HCT116 (cell line): Measurements from ENCODE around the gene PCDHGA1. TPM values are rescaled to one million over a fixed set of nuclear protein-coding genes. Genes with fewer than 3 reads are reported as not detected.

ENCODE experiments used
- ATAC-seq: fragments of 200-7000 bp; cut with Tn5 transposase; 2 replicates; pipeline ENCODE4 v1.9.1; 2020; ENCODE audit warnings: mild to moderate bottlenecking, moderate library complexity
- BruUV-seq: library from RNA; stranded (reverse); fragments of 400-500 nt; replicated peaks from 2 replicates; lab custom pipeline; 2021; lab: Mats Ljungman, UMichigan
- CTCF ChIA-PET: fragments of 300-600 bp; sonication (Branson Sonifier 250); formaldehyde crosslinking; loops from one replicate; lab custom pipeline; 2021; ENCODE audit warnings: antibody characterized with exemption; lab: Charles Lee
- POLR2A ChIA-PET: fragments of 300-600, 350-600 bp; sonication (Branson Sonifier 250); formaldehyde crosslinking; loops from one replicate; lab custom pipeline; 2021; ENCODE audit warnings: antibody characterized with exemption; lab: Charles Lee
- RAD21 ChIA-PET, 2 experiments: fragments of 300-600 bp; sonication (Branson Sonifier 250); formaldehyde crosslinking; loops; one replicate each; lab custom pipeline; 2023; ENCODE audit warnings: low total read pairs in 2 of 2; ENCODE audit not compliant: uncharacterized antibody in 2 of 2, unreplicated experiment in 2 of 2, low non-redundant PET in 1 of 2; lab: Charles Lee
- DNase-seq: peaks from one replicate; pipeline ENCODE4 v3.0.0-alpha.2; 2010; ENCODE audit warnings: low read depth, low spot score
- H2AFZ ChIP-seq: fragments of 200-600 bp; shearing (Covaris generic), sonication (generic); 2 replicates; pipeline ENCODE4 v1.6.1; 2017; ENCODE audit warnings: low read depth, mixed run types, mixed read lengths, antibody characterized with exemption, low read length; ENCODE audit not compliant: poor library complexity, severe bottlenecking
- H3K27ac ChIP-seq: 2 replicates; pipeline ENCODE4 v1.5.1; 2012; ENCODE audit warnings: low read depth, low read length
- H3K27me3 ChIP-seq: fragments of 200-600 bp; sonication (generic); 2 replicates; pipeline ENCODE4 v1.6.1; 2016; ENCODE audit warnings: mixed run types, low read length, mixed read lengths; ENCODE audit not compliant: insufficient read depth
- H3K36me3 ChIP-seq, 2 experiments: fragments of 200-500 bp in 1 of 2; fragments of 200-600 bp in 1 of 2; sonication (Bioruptor generic) in 1 of 2; sonication (generic) in 1 of 2; 2 replicates each; pipeline versions ENCODE4 v1.5.1 to v1.6.1; 2014 to 2016; ENCODE audit warnings: low read length in 2 of 2, inconsistent platforms in 1 of 2, mixed read lengths in 1 of 2, mixed run types in 1 of 2; ENCODE audit not compliant: insufficient read depth in 2 of 2, control insufficient read depth in 1 of 2
- H3K4me1 ChIP-seq, 2 experiments: fragments of 200-600 bp in 1 of 2; sonication (generic) in 1 of 2; 2 replicates each; pipeline versions ENCODE4 v1.5.1 to v1.6.1; 2012 to 2017; ENCODE audit warnings: low read length in 2 of 2, inconsistent platforms in 1 of 2, mild to moderate bottlenecking in 1 of 2, mixed read lengths in 1 of 2, mixed run types in 1 of 2, moderate library complexity in 1 of 2; ENCODE audit not compliant: insufficient read depth in 2 of 2, control insufficient read depth in 1 of 2
- H3K4me2 ChIP-seq: fragments of 200-600 bp; sonication (generic); 2 replicates; pipeline ENCODE4 v1.6.1; 2017; ENCODE audit warnings: mixed run types, low read length, mixed read lengths
- H3K4me3 ChIP-seq, 2 experiments: fragments of 200-600 bp in 1 of 2; sonication (generic) in 1 of 2; replicated peaks in 1 of 2; 2 replicates each; pipeline ENCODE4 v1.5.1; 2011 to 2016; ENCODE audit warnings: low read length in 2 of 2, control low read depth in 1 of 2, low read depth in 1 of 2, mild to moderate bottlenecking in 1 of 2, mixed read lengths in 1 of 2, mixed run types in 1 of 2
- H3K79me2 ChIP-seq: fragments of 200-600 bp; sonication (generic); 2 replicates; pipeline ENCODE4 v1.6.1; 2017; ENCODE audit warnings: mild to moderate bottlenecking, mixed run types, low read length, moderate library complexity, mixed read lengths; ENCODE audit not compliant: insufficient read depth
- H3K9ac ChIP-seq: fragments of 200-600 bp; sonication (generic); 2 replicates; pipeline ENCODE4 v1.6.1; 2016; ENCODE audit warnings: low read length, mixed read lengths
- H3K9me2 ChIP-seq: fragments of 200-600 bp; sonication (generic), shearing (Covaris generic); 2 replicates; pipeline ENCODE4 v1.6.1; 2017; ENCODE audit warnings: mixed run types, mild to moderate bottlenecking, moderate library complexity; ENCODE audit not compliant: insufficient read depth
- H3K9me3 ChIP-seq, 2 experiments: fragments of 200-500 bp in 1 of 2; fragments of 200-600 bp in 1 of 2; sonication (Bioruptor generic) in 1 of 2; sonication (generic) in 1 of 2; 2 replicates each; pipeline ENCODE4 v1.6.1; 2014 to 2017; ENCODE audit warnings: low read length in 2 of 2, mixed read lengths in 2 of 2, inconsistent platforms in 1 of 2, low read depth in 1 of 2, mild to moderate bottlenecking in 1 of 2, mixed run types in 1 of 2, moderate library complexity in 1 of 2; ENCODE audit not compliant: control insufficient read depth in 1 of 2, insufficient read depth in 1 of 2
- H4K20me1 ChIP-seq: fragments of 200-600 bp; sonication (generic), shearing (Covaris generic); 2 replicates; pipeline ENCODE4 v1.6.1; 2017; ENCODE audit warnings: mixed run types, mild to moderate bottlenecking, moderate library complexity; ENCODE audit not compliant: insufficient read depth
- CBX3 ChIP-seq: IDR thresholded peaks from 2 replicates; pipeline ENCODE4 v1.6.1; 2012; ENCODE audit warnings: low read depth
- CEBPB ChIP-seq: IDR thresholded peaks from 2 replicates; pipeline ENCODE4 v1.6.1; 2012; ENCODE audit warnings: low read depth
- CTCF ChIP-seq, 3 experiments: fragments of 200-600 bp in 1 of 3; sonication (generic) in 1 of 3; IDR thresholded peaks in 2 of 3; conservative IDR thresholded peaks in 1 of 3; 2 replicates each; pipeline ENCODE4 v1.5.1; 2012 to 2017; ENCODE audit warnings: low read depth in 2 of 3, low read length in 2 of 3, antibody characterized with exemption in 1 of 3, borderline replicate concordance in 1 of 3, control low read depth in 1 of 3, mild to moderate bottlenecking in 1 of 3, mixed read lengths in 1 of 3, mixed run types in 1 of 3, moderate library complexity in 1 of 3; ENCODE audit not compliant: insufficient read depth in 1 of 3
- EZH2 ChIP-seq: fragments of 200-600 bp; sonication (generic); IDR thresholded peaks from 2 replicates; pipeline ENCODE4 v1.6.1; 2017; ENCODE audit warnings: antibody characterized with exemption, mixed run types
- EZH2phosphoT487 ChIP-seq: fragments of 200-600 bp; IDR thresholded peaks from 2 replicates; pipeline ENCODE4 v1.6.1; 2018; ENCODE audit warnings: antibody characterized with exemption, borderline replicate concordance
- MAX ChIP-seq: IDR thresholded peaks from 2 replicates; pipeline ENCODE4 v1.6.1; 2012
- POLR2A ChIP-seq: IDR thresholded peaks from 2 replicates; pipeline ENCODE4 v1.7.0; 2011; ENCODE audit warnings: borderline replicate concordance; ENCODE audit not compliant: insufficient read depth, insufficient read length; ENCODE audit errors: extremely low read depth
- SIN3A ChIP-seq: IDR thresholded peaks from 2 replicates; pipeline ENCODE4 v1.6.1; 2012; ENCODE audit warnings: low read depth
- SP1 ChIP-seq: IDR thresholded peaks from 2 replicates; pipeline ENCODE4 v1.6.1; 2012; ENCODE audit warnings: low read depth
- SRF ChIP-seq: IDR thresholded peaks from 2 replicates; pipeline ENCODE4 v1.6.1; 2012; ENCODE audit warnings: low read depth
- YY1 ChIP-seq: IDR thresholded peaks from 2 replicates; pipeline ENCODE4 v1.6.1; 2011; ENCODE audit warnings: low read length, low read depth, moderate library complexity, mild to moderate bottlenecking; ENCODE audit not compliant: insufficient replicate concordance; ENCODE audit errors: extremely low read depth
- intact Hi-C: fragments of 100-400 bp; cut with micrococcal nuclease; formaldehyde crosslinking; loops from 2 replicates; pipeline ENCODE4 v1.10.0; 2022
- total RNA-seq: library from RNA; stranded (reverse); gene quantifications from one replicate; pipeline ENCODE4 v1.2.1, GENCODE V29; 2021; ENCODE audit not compliant: unreplicated experiment

The PCDHGA1 gene
- total RNA-seq, 1 experiment from 2014 or later = 0.05 TPM

GRCh38 chr5:141488591-141489561 is 158.6 kb downstream of the PCDHGA1 start, which contains the start of gene PCDHGC5:
Gene PCDHGC5, plus strand, starts transcription at chr5:141489081. Its CDS starts 160 bp downstream, at chr5:141489241.
- no TSS peak for BruUV-seq
- no peak for ATAC-seq
- H3K4me3 ChIP-seq = no peak within 1 kb of the TSS

GRCh38 chr5:141489841-141490240 is 159.5 kb downstream of the PCDHGA1 start:
- no TSS peak for BruUV-seq
- H3K36me3 ChIP-seq = no peaks in the 10 kb centered on the region
- H3K27ac ChIP-seq = no peak overlapping the region
- H3K9me2 ChIP-seq = no peaks in the 10 kb centered on the region
- no peaks in the 10 kb centered on the region for H4K20me1 ChIP-seq
- ChIA-PET POLR2A (interaction anchor here (1.3 kb wide), 1 partner anchor 15 kb away, joined by 3 read pairs; the partner anchor contains the start of gene PCDHGC3), CTCF (interaction anchor here (1.0 kb wide), 1 partner anchor 9 kb away, joined by 3 read pairs; no protein-coding TSS in a partner anchor), RAD21 (no interaction called here)
- H3K79me2 ChIP-seq = no peaks in the 10 kb centered on the region
- no peaks in the 10 kb centered on the region for H3K9me3 ChIP-seq
- no peak overlapping the region for H3K9ac ChIP-seq
- H3K4me2 ChIP-seq = no peak overlapping the region
- intact Hi-C loops = no loop called here
- no peak for DNase-seq
- TF ChIP-seq POLR2A = no peak
- TF ChIP-seq EZH2 = no peak
- TF ChIP-seq SIN3A = no peak
- TF ChIP-seq CBX3 = no peak
- TF ChIP-seq YY1 = no peak
- no peak for TF ChIP-seq CEBPB
- no peak for TF ChIP-seq CTCF (IDR thresholded peaks at IDR 0.05 in 2 of 3, conservative IDR thresholded peaks at IDR 0.05 in 1 of 3; ENCODE audit: borderline replicate concordance in 1 of 3, insufficient read depth in 1 of 3, low read depth in 2 of 3, low read length in 2 of 3)
- TF ChIP-seq EZH2phosphoT487 = no peak
- no peak for TF ChIP-seq SP1
- TF ChIP-seq SRF = no peak
- H3K4me1 ChIP-seq = no peaks in the 10 kb centered on the region
- no peak for ATAC-seq
- H2AFZ ChIP-seq = no peak overlapping the region
- H3K4me3 ChIP-seq = no peak overlapping the region
- no peaks in the 10 kb centered on the region for H3K27me3 ChIP-seq

More at GRCh38 chr5:141488591-141489561, 158.6 kb downstream of the PCDHGA1 start, which contains the start of gene PCDHGC5:
- RAD21 ChIA-PET = no interaction called here
- Histone ChIP-seq H2AFZ (no peak within 1 kb of the TSS), H3K9me2 (no peaks in the 10 kb centered on the region), H3K9me3 (no peaks in the 10 kb centered on the region), H4K20me1 (no peaks in the 10 kb centered on the region), H3K4me1 (no peaks in the 10 kb centered on the region), H3K9ac (no peak within 1 kb of the TSS), H3K79me2 (no peaks in the 10 kb centered on the region), H3K36me3 (no peaks in the 10 kb centered on the region), H3K27ac (no peak within 1 kb of the TSS), H3K27me3 (no peaks in the 10 kb centered on the region), H3K4me2 (no peak within 1 kb of the TSS)
- no peak for TF ChIP-seq SIN3A
- no peak for TF ChIP-seq YY1
- TF ChIP-seq CEBPB = no peak
- TF ChIP-seq MAX = no peak
- intact Hi-C loops = no loop called here
- CTCF ChIA-PET = interaction anchor here (1.0 kb wide), 1 partner anchor 8 kb away, joined by 3 read pairs; no protein-coding TSS in a partner anchor
- POLR2A ChIA-PET = interaction anchor here (1.3 kb wide), 1 partner anchor 14 kb away, joined by 3 read pairs; the partner anchor contains the start of gene PCDHGC3
- DNase-seq = no peak
